ENCODE results near the gene ZNF423.

DNA sequence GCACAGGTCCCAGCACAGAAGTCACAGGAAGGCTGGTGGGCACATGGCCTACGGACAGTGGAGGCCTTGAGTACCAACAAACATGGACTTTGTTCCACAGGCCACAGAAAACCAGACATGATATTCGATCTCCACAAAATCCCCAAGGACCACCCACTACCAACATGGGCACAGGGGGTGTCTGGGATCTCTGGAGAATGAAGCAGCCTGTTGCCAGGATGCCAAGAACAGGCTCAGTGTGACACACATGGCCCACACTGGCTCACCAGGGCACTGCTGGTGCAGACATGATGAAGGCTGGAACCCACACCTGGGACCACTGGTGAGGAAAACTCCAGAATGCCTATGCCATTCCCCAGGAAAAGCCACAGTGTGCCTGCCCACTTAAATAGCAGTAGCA is 362.1 kb downstream of the ZNF423 start:
- TF ChIP-seq, protein P1, sequence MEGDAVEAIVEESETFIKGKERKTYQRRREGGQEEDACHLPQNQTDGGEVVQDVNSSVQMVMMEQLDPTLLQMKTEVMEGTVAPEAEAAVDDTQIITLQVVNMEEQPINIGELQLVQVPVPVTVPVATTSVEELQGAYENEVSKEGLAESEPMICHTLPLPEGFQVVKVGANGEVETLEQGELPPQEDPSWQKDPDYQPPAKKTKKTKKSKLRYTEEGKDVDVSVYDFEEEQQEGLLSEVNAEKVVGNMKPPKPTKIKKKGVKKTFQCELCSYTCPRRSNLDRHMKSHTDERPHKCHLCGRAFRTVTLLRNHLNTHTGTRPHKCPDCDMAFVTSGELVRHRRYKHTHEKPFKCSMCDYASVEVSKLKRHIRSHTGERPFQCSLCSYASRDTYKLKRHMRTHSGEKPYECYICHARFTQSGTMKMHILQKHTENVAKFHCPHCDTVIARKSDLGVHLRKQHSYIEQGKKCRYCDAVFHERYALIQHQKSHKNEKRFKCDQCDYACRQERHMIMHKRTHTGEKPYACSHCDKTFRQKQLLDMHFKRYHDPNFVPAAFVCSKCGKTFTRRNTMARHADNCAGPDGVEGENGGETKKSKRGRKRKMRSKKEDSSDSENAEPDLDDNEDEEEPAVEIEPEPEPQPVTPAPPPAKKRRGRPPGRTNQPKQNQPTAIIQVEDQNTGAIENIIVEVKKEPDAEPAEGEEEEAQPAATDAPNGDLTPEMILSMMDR (IDR thresholded peaks at IDR 0.05; ENCODE audit: borderline replicate concordance, extremely low read depth, low read length, poor library complexity, severe bottlenecking): no peak
- no peak for TF ChIP-seq EZH2 (IDR thresholded peaks at IDR 0.05; ENCODE audit: borderline replicate concordance, low read depth, low read length, severe bottlenecking)
